GM08714 (cell line): ENCODE measurements around the gene AKAP17A.

Experiments
- H3K4me3 ChIP-seq: fragments of 200-500 bp; sonication (Bioruptor generic); 2 replicates; pipeline ENCODE4 v1.5.1; 2014; ENCODE audit warnings: mild to moderate bottlenecking, low read length, inconsistent platforms
- ZNF274 ChIP-seq: IDR thresholded peaks from 2 replicates; pipeline ENCODE4 v1.6.1; 2012; ENCODE audit warnings: mild to moderate bottlenecking, low read depth, low read length

The AKAP17A gene

GRCh38 chrX:1593286-1594271, 2.2 kb downstream of the AKAP17A start:
- peak overlapping the region; percentile 89; the same call in 1 of the 2 replicates for H3K4me3 ChIP-seq
- TF ChIP-seq ZNF274: no peak

GRCh38 chrX:1595711-1596060, 4.3 kb downstream of the AKAP17A start:
- H3K4me3 ChIP-seq: no peak overlapping the region
- TF ChIP-seq ZNF274: no peak

GRCh38 chrX:1596676-1597344, 5.4 kb downstream of the AKAP17A start:
- TF ChIP-seq ZNF274: no peak
- H3K4me3 ChIP-seq: no peak overlapping the region

GRCh38 chrX:1597345-1598020, 6.1 kb downstream of the AKAP17A start:
- H3K4me3 ChIP-seq: no peak overlapping the region
- TF ChIP-seq ZNF274: no peak

- no peak overlapping the region for H3K4me3 ChIP-seq
- no peak for TF ChIP-seq ZNF274
These were observed 6.8 kb downstream of the AKAP17A start for GRCh38 chrX:1598021-1598875.

- no peak for TF ChIP-seq ZNF274
- H3K4me3 ChIP-seq: no peak overlapping the region
These were observed 7.7 kb downstream of the AKAP17A start for GRCh38 chrX:1598876-1599790.

GRCh38 chrX:1599791-1600405, 8.5 kb downstream of the AKAP17A start:
- H3K4me3 ChIP-seq: no peak overlapping the region
- no peak for TF ChIP-seq ZNF274

GRCh38 chrX:1600406-1601050, 9.1 kb downstream of the AKAP17A start:
- TF ChIP-seq ZNF274: no peak
- no peak overlapping the region for H3K4me3 ChIP-seq

- no peak for TF ChIP-seq ZNF274
- no peak overlapping the region for H3K4me3 ChIP-seq
These were observed 9.8 kb downstream of the AKAP17A start for GRCh38 chrX:1601051-1601767.

- H3K4me3 ChIP-seq: no peak overlapping the region
- no peak for TF ChIP-seq ZNF274
These were observed 10.3 kb downstream of the AKAP17A start for GRCh38 chrX:1601768-1602085.

GRCh38 chrX:1602299-1602698, 10.9 kb downstream of the AKAP17A start:
- H3K4me3 ChIP-seq: no peak overlapping the region
- TF ChIP-seq ZNF274: no peak
